SK-N-SH (cell line): ENCODE data around the gene RFTN1.

ENCODE experiments used
- EZH2phosphoT487 ChIP-seq: fragments of 200-600 bp; sonication (generic); IDR thresholded peaks from 2 replicates; pipeline ENCODE4 v1.6.1; 2017; ENCODE audit warnings: low read depth, mixed run types, mild to moderate bottlenecking, antibody characterized with exemption, moderate library complexity, borderline replicate concordance
- GABPA ChIP-seq: IDR thresholded peaks from 2 replicates; pipeline ENCODE4 v1.4.0; 2012; ENCODE audit warnings: low read depth, mild to moderate bottlenecking
- MAX ChIP-seq: IDR thresholded peaks from 2 replicates; pipeline ENCODE4 v1.4.0; 2012; ENCODE audit warnings: low read depth
- RAD21 ChIP-seq: IDR thresholded peaks from 2 replicates; pipeline ENCODE4 v1.6.1; 2012; ENCODE audit warnings: mild to moderate bottlenecking, low read length
- REST ChIP-seq: IDR thresholded peaks from 2 replicates; pipeline ENCODE4 v1.6.1; 2012; ENCODE audit warnings: mild to moderate bottlenecking, low read depth, low read length, moderate library complexity

- no peak for TF ChIP-seq EZH2phosphoT487
- TF ChIP-seq GABPA, result no peak
- no peak for TF ChIP-seq MAX
- TF ChIP-seq REST, result no peak
- TF ChIP-seq RAD21, result no peak
Measured at GRCh38 chr3:16427103-16427965, 86.2 kb downstream of the RFTN1 start.
